Omental fat pad (tissue), 4 donors: ENCODE results near the gene EPHA5. TPM values are rescaled to one million over a fixed set of nuclear protein-coding genes. Genes with fewer than 3 reads are reported as not detected.

Experiments
- ATAC-seq: fragments of 150-250 bp; one replicate; pipeline ENCODE4 v1.9.1; 2016; ENCODE audit warnings: mild to moderate bottlenecking, moderate library complexity; ENCODE audit not compliant: low FRiP score
- DNase-seq: peaks from one replicate; pipeline ENCODE4 v3.0.0-alpha.2; 2019; ENCODE audit warnings: low spot score
- total RNA-seq, 4 donors: library from RNA; depleted of rRNA; stranded (reverse); fragments of >200 nt; gene quantifications; one replicate each; pipeline ENCODE4 v1.1.0, GENCODE V29; 2016
- TF ChIP-seq, protein P1 (sequence below), 3 donors: fragments of 450-650 bp; IDR thresholded peaks; one replicate each; pipeline ENCODE4 v1.5.1; 2016 to 2017; ENCODE audit warnings: antibody characterized with exemption in 3 of 3, mild to moderate bottlenecking in 3 of 3, moderate library complexity in 2 of 3

EPHA5 gene
- total RNA-seq, 4 donors from 2014 or later: 0.12 to 0.65 TPM; not detected in 2

DNA sequence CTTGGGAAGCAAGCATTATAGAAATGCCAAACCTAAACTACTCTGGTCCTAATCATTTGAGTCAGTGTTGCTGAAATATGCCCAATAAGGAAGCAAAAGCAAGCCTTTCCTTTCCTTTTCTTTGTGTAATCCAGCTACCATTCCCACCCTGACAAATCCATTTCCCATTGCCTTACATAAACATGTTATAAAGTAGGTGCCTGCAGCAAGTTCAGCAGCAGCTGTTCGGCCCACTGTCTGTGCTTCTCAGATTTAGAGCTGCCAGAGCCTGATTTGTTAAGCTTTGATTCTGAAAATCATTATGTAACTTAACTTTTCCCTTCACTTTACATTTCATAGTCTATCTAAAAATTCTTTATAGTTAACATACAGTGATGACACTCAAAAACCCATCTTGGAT is 148.6 kb downstream of the EPHA5 start:
- ATAC-seq (no peak), DNase-seq (no peak)
- TF ChIP-seq, protein P1, sequence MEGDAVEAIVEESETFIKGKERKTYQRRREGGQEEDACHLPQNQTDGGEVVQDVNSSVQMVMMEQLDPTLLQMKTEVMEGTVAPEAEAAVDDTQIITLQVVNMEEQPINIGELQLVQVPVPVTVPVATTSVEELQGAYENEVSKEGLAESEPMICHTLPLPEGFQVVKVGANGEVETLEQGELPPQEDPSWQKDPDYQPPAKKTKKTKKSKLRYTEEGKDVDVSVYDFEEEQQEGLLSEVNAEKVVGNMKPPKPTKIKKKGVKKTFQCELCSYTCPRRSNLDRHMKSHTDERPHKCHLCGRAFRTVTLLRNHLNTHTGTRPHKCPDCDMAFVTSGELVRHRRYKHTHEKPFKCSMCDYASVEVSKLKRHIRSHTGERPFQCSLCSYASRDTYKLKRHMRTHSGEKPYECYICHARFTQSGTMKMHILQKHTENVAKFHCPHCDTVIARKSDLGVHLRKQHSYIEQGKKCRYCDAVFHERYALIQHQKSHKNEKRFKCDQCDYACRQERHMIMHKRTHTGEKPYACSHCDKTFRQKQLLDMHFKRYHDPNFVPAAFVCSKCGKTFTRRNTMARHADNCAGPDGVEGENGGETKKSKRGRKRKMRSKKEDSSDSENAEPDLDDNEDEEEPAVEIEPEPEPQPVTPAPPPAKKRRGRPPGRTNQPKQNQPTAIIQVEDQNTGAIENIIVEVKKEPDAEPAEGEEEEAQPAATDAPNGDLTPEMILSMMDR (IDR thresholded peaks at IDR 0.05): no peak

DNA sequence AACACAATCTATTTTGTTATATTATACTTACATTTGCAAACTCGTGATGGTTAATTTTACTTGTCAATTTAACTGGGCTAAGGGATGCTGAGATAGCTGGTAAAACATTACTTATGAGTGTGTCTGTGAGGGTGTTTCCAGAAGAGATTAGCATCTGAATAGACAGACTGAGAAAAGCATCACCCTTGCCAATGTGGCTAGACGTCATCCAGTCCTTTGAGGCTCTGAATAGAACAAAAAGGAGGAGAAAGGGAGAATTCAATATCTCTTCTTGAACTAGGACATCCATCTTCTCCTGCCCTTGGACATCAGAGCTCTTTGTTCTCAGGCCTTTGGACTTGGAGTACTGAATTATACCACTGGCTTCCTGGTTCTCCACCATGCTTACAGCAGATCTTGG is 154.6 kb downstream of the EPHA5 start:
- TF ChIP-seq, protein P1 (IDR thresholded peaks at IDR 0.05): no peak
- DNase-seq (no peak), ATAC-seq (no peak)

DNA sequence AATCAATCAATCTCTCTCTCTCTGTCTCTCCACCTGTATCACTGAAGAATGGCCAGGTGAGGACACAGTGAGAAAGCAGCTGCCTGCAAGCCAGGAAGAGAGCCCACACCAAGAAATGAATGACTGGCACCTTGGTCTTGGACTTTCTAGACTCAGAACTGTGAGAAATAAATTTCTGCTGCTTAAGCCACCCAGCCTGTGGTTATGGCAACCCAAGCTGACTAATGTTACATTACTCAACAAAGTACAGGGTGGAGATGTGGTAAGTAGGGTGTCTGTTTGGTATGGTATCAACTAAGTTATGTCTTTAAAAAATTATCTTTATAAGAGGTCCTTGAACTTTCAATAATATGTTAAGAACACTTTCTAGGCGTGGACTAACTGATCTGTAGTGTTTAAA is 159.3 kb downstream of the EPHA5 start:
- DNase-seq: no peak
- TF ChIP-seq, protein P1 (IDR thresholded peaks at IDR 0.05): no peak
- no peak for ATAC-seq

DNA sequence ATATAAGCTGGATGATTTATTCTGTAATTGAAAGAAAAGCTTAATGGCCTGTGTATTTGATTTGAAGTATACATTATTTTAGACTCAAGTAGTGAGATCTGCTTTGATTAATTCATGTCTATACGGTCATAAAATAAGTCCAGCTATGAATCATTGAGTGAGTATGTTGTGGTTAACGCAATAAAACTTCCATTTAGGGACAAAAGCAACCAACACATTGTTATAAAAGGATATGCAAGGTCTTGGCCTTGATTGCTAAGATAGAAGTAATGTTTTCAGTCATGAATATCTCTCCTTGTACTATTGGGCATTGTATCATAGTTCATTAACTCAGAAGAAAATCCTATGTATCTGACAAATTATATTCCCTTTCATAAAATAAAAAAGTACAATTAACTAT is 162.1 kb downstream of the EPHA5 start:
- DNase-seq (no peak), ATAC-seq (no peak)
- TF ChIP-seq, protein P1 (IDR thresholded peaks at IDR 0.05): no peak

DNA sequence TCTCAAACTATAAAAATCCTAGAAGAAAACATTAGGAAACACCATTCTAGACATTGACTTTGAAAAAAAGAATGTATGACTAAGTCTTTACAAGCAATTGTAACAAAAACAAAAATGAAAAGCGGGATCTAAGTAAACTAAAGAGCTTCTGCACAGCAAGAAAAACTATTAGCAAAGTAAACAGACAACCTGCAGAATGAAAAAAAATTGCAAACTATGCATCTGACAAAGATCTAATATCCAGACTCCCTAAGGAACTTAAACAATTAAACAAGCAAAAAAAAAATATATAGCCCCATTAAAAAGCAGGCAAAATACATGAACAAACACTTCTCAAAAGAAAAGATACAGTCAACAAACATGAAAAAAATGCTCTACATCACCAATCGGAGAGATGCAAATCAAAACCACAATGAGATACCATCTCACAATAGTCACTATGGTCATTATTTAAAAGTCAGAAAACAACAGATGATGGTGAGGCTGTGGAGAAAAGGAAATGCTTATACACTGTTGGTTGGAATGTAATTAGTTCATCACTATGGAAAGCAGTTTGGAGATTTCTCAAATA is 168.1 kb downstream of the EPHA5 start:
- DNase-seq: no peak
- ATAC-seq: no peak
- TF ChIP-seq, protein P1 (IDR thresholded peaks at IDR 0.05): no peak

DNA sequence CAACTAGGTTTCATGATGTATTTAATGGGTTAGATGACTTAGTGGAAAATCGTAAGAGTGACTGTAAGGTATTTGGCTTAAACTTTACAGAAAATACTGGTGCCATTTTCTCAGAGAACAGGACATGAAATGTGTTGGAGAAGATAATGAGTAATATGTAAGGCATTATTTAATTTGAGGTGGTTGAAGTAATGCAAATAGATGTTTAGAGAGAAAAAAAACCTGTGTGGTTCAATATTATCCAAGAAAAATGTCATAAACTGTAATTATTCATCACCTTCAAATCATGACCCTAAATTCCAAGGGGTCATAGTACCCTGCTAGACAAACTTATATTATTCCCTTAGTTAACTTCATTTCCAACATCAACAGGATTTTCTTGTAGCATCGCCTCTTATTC is 171.7 kb downstream of the EPHA5 start:
- DNase-seq (no peak), ATAC-seq (no peak)
- TF ChIP-seq, protein P1 (IDR thresholded peaks at IDR 0.05): no peak

DNA sequence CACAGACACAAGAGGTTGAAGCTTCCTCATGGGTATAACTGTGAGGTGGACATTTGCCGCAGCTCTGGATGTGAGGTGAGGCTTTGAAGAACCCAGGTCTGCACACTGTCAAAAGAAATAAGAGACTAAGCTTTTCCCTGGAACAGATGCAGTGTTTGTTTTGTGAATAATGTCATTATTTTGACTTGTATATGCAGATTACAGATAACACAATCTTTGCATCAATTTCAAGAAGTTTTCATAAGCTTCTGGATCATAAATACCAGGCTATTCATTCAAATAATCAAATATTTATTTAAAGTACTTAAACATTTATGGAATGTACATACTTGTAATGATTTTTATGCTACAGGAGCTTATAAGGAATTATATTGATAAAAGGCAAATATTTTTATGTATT is 174.8 kb downstream of the EPHA5 start:
- no peak for ATAC-seq
- TF ChIP-seq, protein P1 (IDR thresholded peaks at IDR 0.05): no peak

More for the DNA sequence above, 174.8 kb downstream of the EPHA5 start:
- DNase-seq: no peak
